HEK293 (cell line): Measurements from ENCODE around the gene SLIT2.
A peak's percentile ranks its signal among the peaks of the same experiment; 100 is the strongest.

Experiments used
- BCL6B ChIP-seq: fragments of 450-650 bp; formaldehyde crosslinking; IDR thresholded peaks from 2 replicates; pipeline ENCODE4 v1.5.1; 2017; ENCODE audit warnings: missing biosample characterization, missing genetic modification characterization
- GLIS2 ChIP-seq: fragments of 450-650 bp; formaldehyde crosslinking; IDR thresholded peaks from 2 replicates; pipeline ENCODE4 v1.5.1; 2016; ENCODE audit warnings: missing biosample characterization, missing genetic modification characterization
- HOXA7 ChIP-seq: sonication (generic); formaldehyde crosslinking; IDR thresholded peaks from 2 replicates; pipeline ENCODE4 v1.8.1; 2022; ENCODE audit warnings: missing genetic modification reagents, borderline replicate concordance
- INSM2 ChIP-seq: fragments of 450-650 bp; formaldehyde crosslinking; IDR thresholded peaks from 2 replicates; pipeline ENCODE4 v1.5.1; 2016; ENCODE audit warnings: missing biosample characterization, missing genetic modification characterization
- KLF10 ChIP-seq: fragments of 450-650 bp; IDR thresholded peaks from 2 replicates; pipeline ENCODE4 v1.5.1; 2018; ENCODE audit warnings: missing biosample characterization, mild to moderate bottlenecking, missing genetic modification characterization
- KLF8 ChIP-seq: fragments of 450-650 bp; formaldehyde crosslinking; IDR thresholded peaks from 2 replicates; pipeline ENCODE4 v1.5.1; 2016; ENCODE audit warnings: missing biosample characterization, missing genetic modification characterization
- REST ChIP-seq: fragments of 450-650 bp; formaldehyde crosslinking; IDR thresholded peaks from 2 replicates; pipeline ENCODE4 v1.5.1; 2016; ENCODE audit warnings: missing biosample characterization, missing genetic modification characterization
- ZBTB1 ChIP-seq: fragments of 450-650 bp; formaldehyde crosslinking; IDR thresholded peaks from 2 replicates; pipeline ENCODE4 v1.5.1; 2016; ENCODE audit warnings: missing biosample characterization, missing genetic modification characterization
- ZBTB44 ChIP-seq: fragments of 450-650 bp; IDR thresholded peaks from 2 replicates; pipeline ENCODE4 v1.5.1; 2018; ENCODE audit warnings: missing biosample characterization, mild to moderate bottlenecking, missing genetic modification characterization
- ZFHX2 ChIP-seq: fragments of 450-650 bp; formaldehyde crosslinking; conservative IDR thresholded peaks from 2 replicates; pipeline ENCODE4 v1.5.1; 2016; ENCODE audit warnings: missing biosample characterization, missing genetic modification characterization
- ZNF133 ChIP-seq: fragments of 450-650 bp; formaldehyde crosslinking; IDR thresholded peaks from 2 replicates; pipeline ENCODE4 v1.5.1; 2016; ENCODE audit warnings: missing biosample characterization, missing genetic modification characterization
- ZNF148 ChIP-seq: fragments of 450-650 bp; formaldehyde crosslinking; IDR thresholded peaks from 2 replicates; pipeline ENCODE4 v1.5.0; 2017; ENCODE audit warnings: missing biosample characterization, missing genetic modification characterization, borderline replicate concordance
- ZNF221 ChIP-seq: fragments of 450-650 bp; formaldehyde crosslinking; IDR thresholded peaks from 2 replicates; pipeline ENCODE4 v1.5.1; 2017; ENCODE audit warnings: missing biosample characterization, missing genetic modification characterization, borderline replicate concordance
- ZNF24 ChIP-seq: fragments of 450-650 bp; formaldehyde crosslinking; IDR thresholded peaks from 2 replicates; pipeline ENCODE4 v1.5.1; 2016; ENCODE audit warnings: missing biosample characterization, missing genetic modification characterization
- ZNF274 ChIP-seq, 2 experiments: fragments of 200-500 bp in 1 of 2; fragments of 450-650 bp in 1 of 2; sonication (Bioruptor generic) in 1 of 2; formaldehyde crosslinking in 1 of 2; IDR thresholded peaks; 2 replicates each; pipeline versions ENCODE4 v1.5.1 to v1.6.1; 2014 to 2016; ENCODE audit warnings: borderline replicate concordance in 1 of 2, inconsistent platforms in 1 of 2, low read length in 1 of 2, missing biosample characterization in 1 of 2, missing genetic modification characterization in 1 of 2
- ZNF324 ChIP-seq: fragments of 450-650 bp; formaldehyde crosslinking; IDR thresholded peaks from 2 replicates; pipeline ENCODE4 v1.5.1; 2016; ENCODE audit warnings: missing biosample characterization, missing genetic modification characterization
- ZNF335 ChIP-seq: fragments of 450-650 bp; formaldehyde crosslinking; conservative IDR thresholded peaks from 2 replicates; pipeline ENCODE4 v1.5.1; 2016; ENCODE audit warnings: missing biosample characterization, missing genetic modification characterization
- ZNF518A ChIP-seq: fragments of 450-650 bp; formaldehyde crosslinking; conservative IDR thresholded peaks from 2 replicates; pipeline ENCODE4 v1.5.1; 2016; ENCODE audit warnings: low read depth, missing biosample characterization, missing genetic modification characterization
- ZNF530 ChIP-seq: fragments of 450-650 bp; formaldehyde crosslinking; IDR thresholded peaks from 2 replicates; pipeline ENCODE4 v1.5.1; 2016; ENCODE audit warnings: low read depth, missing biosample characterization, missing genetic modification characterization
- ZNF548 ChIP-seq: fragments of 450-650 bp; formaldehyde crosslinking; IDR thresholded peaks from 2 replicates; pipeline ENCODE4 v1.5.1; 2016; ENCODE audit warnings: missing biosample characterization, missing genetic modification characterization
- ZNF549 ChIP-seq: fragments of 450-650 bp; IDR thresholded peaks from 2 replicates; pipeline ENCODE4 v1.5.1; 2018; ENCODE audit warnings: missing biosample characterization, missing genetic modification characterization, mild to moderate bottlenecking, inconsistent platforms, moderate library complexity
- ZNF571 ChIP-seq: fragments of 450-650 bp; formaldehyde crosslinking; IDR thresholded peaks from 2 replicates; pipeline ENCODE4 v1.5.0; 2017; ENCODE audit warnings: missing biosample characterization, missing genetic modification characterization
- ZNF701 ChIP-seq: fragments of 450-650 bp; formaldehyde crosslinking; IDR thresholded peaks from 2 replicates; pipeline ENCODE4 v1.5.1; 2016; ENCODE audit warnings: missing biosample characterization, missing genetic modification characterization
- ZNF707 ChIP-seq: fragments of 450-650 bp; formaldehyde crosslinking; IDR thresholded peaks from 2 replicates; pipeline ENCODE4 v1.5.1; 2016; ENCODE audit warnings: missing biosample characterization, missing genetic modification characterization

The SLIT2 gene

GRCh38 chr4:20253735-20254409 lies 2.2 kb downstream of the SLIT2 start (continued):
- peak; percentile 44 for TF ChIP-seq GLIS2 (tag by site-specific recombination)
- TF ChIP-seq ZNF335 (tag by site-specific recombination), result peak; percentile 80
- TF ChIP-seq BCL6B (tag by site-specific recombination), result no peak
- TF ChIP-seq ZNF518A (tag by site-specific recombination), result no peak
- no peak for TF ChIP-seq ZNF24 (tag by site-specific recombination)
- TF ChIP-seq ZNF548 (tag by site-specific recombination), result no peak
- no peak for TF ChIP-seq ZNF324 (tag by site-specific recombination)
- no peak for TF ChIP-seq ZNF274 (IDR thresholded peaks at IDR 0.05; ENCODE audit: low read length)
- TF ChIP-seq ZNF274 (tag by site-specific recombination; IDR thresholded peaks at IDR 0.05; ENCODE audit: borderline replicate concordance), result no peak
- no peak for TF ChIP-seq ZBTB44
- TF ChIP-seq KLF8 (tag by site-specific recombination), result no peak
- no peak for TF ChIP-seq ZNF530 (tag by site-specific recombination)
- TF ChIP-seq KLF10 (tag by site-specific recombination), result no peak
- no peak for TF ChIP-seq ZNF549 (tag by site-specific recombination)
- TF ChIP-seq ZFHX2 (tag by site-specific recombination), result no peak
- TF ChIP-seq REST (tag by site-specific recombination), result peak; percentile 29; the same call in 1 of the 2 replicates
- no peak for TF ChIP-seq ZNF221 (tag by site-specific recombination)
- no peak for TF ChIP-seq ZBTB1 (tag by site-specific recombination)
- TF ChIP-seq ZNF701 (tag by site-specific recombination), result no peak
- no peak for TF ChIP-seq ZNF133
- no peak for TF ChIP-seq INSM2
- no peak for TF ChIP-seq HOXA7 (CRISPR knock-in tag)
- no peak for TF ChIP-seq ZNF571 (tag by site-specific recombination)
- no peak for TF ChIP-seq ZNF148 (tag by site-specific recombination)
- no peak for TF ChIP-seq ZNF707
